GM23338 (cell line): ENCODE measurements around the gene PTPRN2. TPM values are rescaled to one million over a fixed set of nuclear protein-coding genes. Genes with fewer than 3 reads are reported as not detected.

Experiments used
- ATAC-seq: fragments of 200-7000 bp; cut with Tn5 transposase; 3 replicates; pipeline ENCODE4 v1.9.1; 2020
- DNase-seq: peaks from one replicate; pipeline ENCODE4 v3.0.0-alpha.2; 2015; ENCODE audit warnings: low spot score
- H2AFZ ChIP-seq: fragments of 200-600 bp; sonication (generic); 2 replicates; pipeline ENCODE4 v1.8.0; 2016; ENCODE audit warnings: antibody characterized with exemption, mild to moderate bottlenecking, moderate library complexity
- H3F3A ChIP-seq: fragments of 200-600 bp; sonication (generic); replicated peaks from 2 replicates; pipeline ENCODE4 v1.8.0; 2017; ENCODE audit warnings: antibody characterized with exemption, mixed run types, low read depth
- H3K27ac ChIP-seq: fragments of 200-600 bp; sonication (generic); 2 replicates; pipeline ENCODE4 v1.6.1; 2016; ENCODE audit warnings: low read depth
- H3K27me3 ChIP-seq: fragments of 200-600 bp; sonication (generic); 2 replicates; pipeline ENCODE4 v1.8.0; 2016; ENCODE audit warnings: mild to moderate bottlenecking, mixed run types, moderate library complexity; ENCODE audit not compliant: insufficient read depth
- H3K36me3 ChIP-seq: fragments of 200-600 bp; sonication (generic); 2 replicates; pipeline ENCODE4 v1.8.0; 2016; ENCODE audit warnings: mild to moderate bottlenecking; ENCODE audit not compliant: insufficient read depth
- H3K4me1 ChIP-seq: fragments of 200-600 bp; sonication (generic); 2 replicates; pipeline ENCODE4 v1.8.0; 2016; ENCODE audit warnings: mild to moderate bottlenecking, moderate library complexity; ENCODE audit not compliant: insufficient read depth
- H3K4me2 ChIP-seq: fragments of 200-600 bp; sonication (generic); 2 replicates; pipeline ENCODE4 v1.7.1; 2017; ENCODE audit warnings: mixed run types
- H3K4me3 ChIP-seq: fragments of 200-600 bp; sonication (generic); 2 replicates; pipeline ENCODE4 v1.6.1; 2016; ENCODE audit warnings: mixed run types
- H3K79me2 ChIP-seq: fragments of 200-600 bp; sonication (generic); replicated peaks from 2 replicates; pipeline ENCODE4 v1.8.0; 2017; ENCODE audit warnings: mild to moderate bottlenecking; ENCODE audit not compliant: insufficient read depth
- H3K9me2 ChIP-seq: fragments of 200-600 bp; sonication (generic); 2 replicates; pipeline ENCODE4 v1.8.0; 2017; ENCODE audit not compliant: insufficient read depth
- H4K20me1 ChIP-seq: fragments of 200-600 bp; sonication (generic); replicated peaks from 2 replicates; pipeline ENCODE4 v1.8.0; 2017; ENCODE audit warnings: mild to moderate bottlenecking; ENCODE audit not compliant: insufficient read depth
- H3K27ac Mint-ChIP-seq: 2 replicates; pipeline ENCODE4 v1.8.0; 2020; ENCODE audit warnings: inconsistent platforms, mild to moderate bottlenecking, moderate library complexity, mixed read lengths
- H3K27me3 Mint-ChIP-seq: 3 replicates; pipeline ENCODE4 v1.8.0; 2022; ENCODE audit warnings: low read depth, mild to moderate bottlenecking, moderate library complexity, mixed read lengths, inconsistent platforms; ENCODE audit not compliant: insufficient read depth, poor library complexity
- H3K36me3 Mint-ChIP-seq: 3 replicates; pipeline ENCODE4 v1.8.0; 2021; ENCODE audit warnings: low read depth, mild to moderate bottlenecking, inconsistent platforms, moderate library complexity, mixed read lengths
- H3K4me1 Mint-ChIP-seq: 3 replicates; pipeline ENCODE4 v1.8.0; 2020; ENCODE audit warnings: mild to moderate bottlenecking, inconsistent platforms, mixed read lengths
- H3K4me3 Mint-ChIP-seq: 3 replicates; pipeline ENCODE4 v1.8.0; 2021; ENCODE audit warnings: moderate library complexity, mild to moderate bottlenecking, inconsistent platforms, mixed read lengths
- H3K9me3 Mint-ChIP-seq: 3 replicates; pipeline ENCODE4 v1.8.0; 2020; ENCODE audit warnings: moderate library complexity, mild to moderate bottlenecking, inconsistent platforms, mixed read lengths
- CTCF ChIP-seq, 2 experiments: fragments of 200-600 bp in 1 of 2; sonication (generic) in 1 of 2; conservative IDR thresholded peaks; 2 replicates each; pipeline versions ENCODE4 v1.5.1 to v1.6.1; 2016 to 2017; ENCODE audit warnings: antibody characterized with exemption in 2 of 2, low read depth in 2 of 2, mild to moderate bottlenecking in 2 of 2, moderate library complexity in 1 of 2
- EZH2 ChIP-seq: fragments of 200-600 bp; sonication (generic); IDR thresholded peaks from one replicate; pipeline ENCODE4 v1.8.0; 2017; ENCODE audit warnings: antibody characterized with exemption, mild to moderate bottlenecking, low read depth; ENCODE audit not compliant: unreplicated experiment
- EZH2phosphoT487 ChIP-seq: fragments of 200-600 bp; sonication (generic); IDR thresholded peaks from one replicate; pipeline ENCODE4 v1.8.1; 2018; ENCODE audit warnings: antibody characterized with exemption; ENCODE audit not compliant: unreplicated experiment
- JUNB ChIP-seq: IDR thresholded peaks from one replicate; pipeline ENCODE4 v1.6.1; 2016; ENCODE audit warnings: antibody characterized with exemption; ENCODE audit not compliant: unreplicated experiment
- NANOG ChIP-seq: IDR thresholded peaks from 2 replicates; pipeline ENCODE4 v1.6.1; 2016; ENCODE audit warnings: antibody characterized with exemption, borderline replicate concordance
- POLR2AphosphoS5 ChIP-seq: IDR thresholded peaks from 2 replicates; pipeline ENCODE4 v1.6.1; 2016; ENCODE audit warnings: antibody characterized with exemption, low read depth
- REST ChIP-seq: IDR thresholded peaks from one replicate; pipeline ENCODE4 v1.6.1; 2018; ENCODE audit warnings: antibody characterized with exemption; ENCODE audit not compliant: unreplicated experiment
- STAT1 ChIP-seq: IDR thresholded peaks from one replicate; pipeline ENCODE4 v1.6.1; 2016; ENCODE audit warnings: antibody characterized with exemption; ENCODE audit not compliant: unreplicated experiment
- ZNF114 ChIP-seq: fragments of 250-450 bp; sonication (Bioruptor Pico); IDR thresholded peaks from 2 replicates; pipeline ENCODE4 v1.5.0; 2020; ENCODE audit warnings: mild to moderate bottlenecking, moderate library complexity
- ZNF462 ChIP-seq: fragments of 250-450 bp; sonication (Bioruptor Pico); IDR thresholded peaks from 2 replicates; pipeline ENCODE4 v1.5.0; 2020; ENCODE audit warnings: mild to moderate bottlenecking, moderate library complexity
- polyA plus RNA-seq: library from polyadenylated mRNA; unstranded; fragments of >200 nt; fragmentation: Nextera tagmentation; extraction: Ambion mirVana; gene quantifications from 2 replicates; pipeline ENCODE4 v1.2.1, GENCODE V29; 2016
- total RNA-seq: library from RNA; depleted of rRNA; stranded (reverse); fragments of >200 nt; shearing (Covaris generic); gene quantifications from 2 replicates; pipeline ENCODE4 v1.2.3, GENCODE V29; 2014

Gene PTPRN2
- total and polyA plus RNA-seq, 2 experiments from 2014 or later: 0.87 to 4.0 TPM

- H3K27me3 Mint-ChIP-seq: no peaks in the 10 kb centered on the region
- no peak for ATAC-seq
- no peak overlapping the region for H3K4me3 Mint-ChIP-seq
These were observed 1021.0 kb downstream of the PTPRN2 start for GRCh38 chr7:157566631-157567006.

More at GRCh38 chr7:157566631-157567006, 1021.0 kb downstream of the PTPRN2 start:
- Mint-ChIP-seq H3K36me3 (peaks cover 45% of the 10 kb centered on the region), H3K4me1 (no peaks in the 10 kb centered on the region), H3K27ac (no peak overlapping the region), H3K9me3 (peaks cover 5% of the 10 kb centered on the region)
- Histone ChIP-seq H3K4me2 (no peak overlapping the region), H3K79me2 (no peaks in the 10 kb centered on the region), H3K9me2 (no peaks in the 10 kb centered on the region), H3K4me1 (no peaks in the 10 kb centered on the region), H3K4me3 (no peak overlapping the region), H3K27ac (no peak overlapping the region), H3F3A (no peaks in the 10 kb centered on the region), H4K20me1 (no peaks in the 10 kb centered on the region), H2AFZ (no peak overlapping the region), H3K36me3 (no peaks in the 10 kb centered on the region), H3K27me3 (no peaks in the 10 kb centered on the region)
- no peak for TF ChIP-seq ZNF462 (CRISPR knock-in tag)
- no peak for TF ChIP-seq ZNF114 (CRISPR knock-in tag)
- no peak for TF ChIP-seq EZH2
- no peak for TF ChIP-seq REST
- no peak for TF ChIP-seq STAT1
- no peak for TF ChIP-seq POLR2AphosphoS5
- no peak for TF ChIP-seq EZH2phosphoT487
- TF ChIP-seq NANOG: no peak
- TF ChIP-seq JUNB: no peak
- no peak for TF ChIP-seq CTCF (conservative IDR thresholded peaks at IDR 0.05; ENCODE audit: low read depth in 2 of 2)
- DNase-seq: no peak
